NOMO-1 treated with dmso at 0.1 percent for 144 hours (cell line): Measurements from ENCODE around the gene PARK7.

ENCODE experiments used
- DNase-seq: peaks from one replicate; lab custom pipeline; 2025; ENCODE audit not compliant: unreplicated experiment; lab: John Stamatoyannopoulos, UW

The PARK7 gene

DNA sequence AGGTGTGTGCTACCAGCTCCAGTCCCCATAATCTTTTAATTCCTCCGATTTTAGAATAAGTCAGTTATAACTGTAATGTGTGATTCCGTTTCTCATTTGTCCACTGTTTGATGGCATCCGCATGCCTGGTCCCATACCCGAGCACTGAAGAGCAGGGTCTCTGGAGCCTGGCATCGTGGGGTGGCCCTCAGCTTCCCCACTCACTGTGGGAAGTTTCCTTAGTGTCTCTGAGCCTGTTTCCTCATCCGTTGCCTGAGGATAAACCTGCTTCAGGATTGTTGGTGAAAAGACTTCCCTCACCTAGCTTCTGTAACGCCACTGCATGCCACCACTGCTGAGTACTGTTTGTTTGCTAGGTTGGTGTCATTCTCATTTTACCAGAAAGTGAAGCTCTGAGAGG, 19.5 kb downstream of the PARK7 start:
- DNase-seq: no peak

GRCh38 chr1:7983086-7983778, 21.7 kb downstream of the PARK7 start:
- DNase-seq: no peak

DNA sequence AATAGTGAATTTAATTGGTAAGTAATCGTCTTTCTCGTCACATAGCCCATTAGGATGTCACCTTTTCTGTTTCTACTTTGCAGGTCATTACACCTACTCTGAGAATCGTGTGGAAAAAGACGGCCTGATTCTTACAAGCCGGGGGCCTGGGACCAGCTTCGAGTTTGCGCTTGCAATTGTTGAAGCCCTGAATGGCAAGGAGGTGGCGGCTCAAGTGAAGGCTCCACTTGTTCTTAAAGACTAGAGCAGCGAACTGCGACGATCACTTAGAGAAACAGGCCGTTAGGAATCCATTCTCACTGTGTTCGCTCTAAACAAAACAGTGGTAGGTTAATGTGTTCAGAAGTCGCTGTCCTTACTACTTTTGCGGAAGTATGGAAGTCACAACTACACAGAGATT, 23.3 kb downstream of the PARK7 start:
- no peak for DNase-seq

DNA sequence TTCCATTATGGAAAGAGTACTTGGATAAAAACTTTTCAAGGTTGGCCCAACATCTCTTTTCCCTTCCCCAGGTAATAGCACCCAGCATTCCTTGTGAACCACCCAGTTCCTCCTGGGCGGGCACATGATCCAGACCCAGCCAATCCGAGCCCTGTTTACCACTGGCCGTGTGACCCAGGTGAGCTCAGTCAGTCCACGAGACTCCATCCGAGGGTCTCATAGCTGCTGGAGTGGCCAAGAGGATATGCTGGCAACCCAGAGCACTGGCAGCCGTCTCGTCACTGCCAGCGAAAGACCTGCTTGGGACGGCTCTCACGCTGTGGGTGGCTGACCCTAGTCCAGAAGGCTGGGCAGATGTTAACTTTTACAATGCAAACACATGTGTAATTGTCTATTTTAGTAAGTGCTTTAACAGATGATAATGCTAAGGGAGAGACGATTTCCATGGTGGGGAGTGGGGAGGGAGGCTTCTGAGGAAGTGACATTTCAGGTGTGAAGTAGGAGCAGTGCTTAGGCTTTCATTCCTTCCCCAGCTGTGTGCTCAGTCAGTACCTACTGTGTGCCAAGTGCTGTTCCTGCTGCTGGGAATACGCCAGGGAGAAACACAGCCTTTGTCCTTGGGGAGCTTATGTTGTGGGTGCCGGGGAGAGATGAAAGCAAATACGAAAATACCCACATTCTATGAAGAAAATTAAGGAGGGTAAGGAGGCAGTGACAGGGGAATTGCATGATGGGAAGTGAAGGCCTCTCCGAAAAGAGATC, 24.5 kb downstream of the PARK7 start:
- DNase-seq: no peak

GRCh38 chr1:7987528-7987927, 26.0 kb downstream of the PARK7 start:
- no peak for DNase-seq

- no peak for DNase-seq
These were observed 27.1 kb downstream of the PARK7 start for GRCh38 chr1:7988576-7988975.

- DNase-seq: no peak
These were observed 28.4 kb downstream of the PARK7 start for GRCh38 chr1:7989762-7990428.

DNA sequence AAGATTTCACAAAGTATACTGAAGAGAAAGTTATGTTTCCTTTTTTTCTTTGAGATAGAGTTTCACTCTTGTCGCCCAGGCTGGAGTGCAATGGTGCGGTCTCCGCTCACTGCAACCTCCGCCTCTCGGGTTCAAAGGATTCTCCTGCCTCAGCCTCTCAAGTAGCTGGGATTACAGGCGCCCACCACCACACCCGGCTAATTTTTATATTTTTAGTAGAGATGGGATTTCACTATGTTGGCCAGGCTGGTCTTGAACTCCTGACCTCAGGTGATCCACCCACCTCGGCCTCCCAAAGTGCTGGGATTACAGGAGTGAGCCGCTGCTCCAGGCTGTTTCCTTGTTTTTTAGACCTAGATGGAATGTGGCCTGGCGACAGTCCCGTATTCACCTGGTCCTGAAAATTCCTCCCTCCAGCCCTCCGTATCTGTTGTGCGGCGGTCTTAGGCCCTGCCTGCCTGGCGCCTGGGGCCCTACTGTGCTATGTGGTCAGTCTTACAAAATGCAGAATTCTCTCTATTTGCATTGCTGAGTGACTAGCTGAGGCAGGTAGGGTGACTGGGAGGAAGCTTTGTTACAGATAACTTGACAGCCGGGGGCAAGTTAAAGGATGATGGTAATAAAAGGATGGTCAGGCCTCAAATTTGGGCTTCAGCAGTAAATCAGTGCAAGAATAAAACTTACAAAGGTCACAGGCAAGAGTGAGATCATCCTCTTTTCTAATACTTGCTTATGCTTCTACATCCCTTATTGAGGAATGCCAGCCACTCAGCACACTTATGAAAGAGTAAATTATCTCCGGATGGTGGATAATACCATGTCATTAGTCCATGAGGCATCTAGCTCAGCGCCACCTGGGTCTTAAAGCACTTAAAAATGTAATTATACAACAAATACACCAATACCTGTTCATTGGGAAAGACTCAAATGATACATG, 30.3 kb downstream of the PARK7 start:
- no peak for DNase-seq

- DNase-seq: no peak
These were observed 31.4 kb downstream of the PARK7 start for GRCh38 chr1:7992885-7993284.

- DNase-seq: peak; percentile 17
These were observed 32.3 kb downstream of the PARK7 start for GRCh38 chr1:7993593-7994479.

DNA sequence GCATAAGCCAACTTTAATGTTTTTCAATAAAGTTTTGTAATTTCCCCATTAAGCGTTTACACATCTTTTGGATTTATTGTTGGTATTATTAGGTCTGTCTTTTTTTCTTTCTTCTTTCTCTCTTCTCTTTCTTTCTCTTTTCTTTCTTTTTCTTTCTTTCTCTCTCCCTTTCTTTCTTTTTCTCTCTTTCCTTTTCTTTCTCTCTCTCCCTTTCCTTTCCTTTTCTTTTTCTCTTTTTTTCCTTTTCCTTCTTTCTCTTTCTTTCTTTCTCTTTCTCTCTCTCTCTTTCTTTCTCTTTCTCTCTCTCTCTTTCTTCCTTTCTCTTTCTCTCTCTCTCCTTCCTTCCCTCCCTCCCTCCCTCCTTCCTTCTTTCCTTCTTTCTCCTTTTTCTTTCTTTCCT, 33.3 kb downstream of the PARK7 start:
- no peak for DNase-seq

- no peak for DNase-seq
These were observed 33.9 kb downstream of the PARK7 start for GRCh38 chr1:7995437-7995836.

GRCh38 chr1:8002329-8002910, 40.9 kb downstream of the PARK7 start:
- DNase-seq: no peak

DNA sequence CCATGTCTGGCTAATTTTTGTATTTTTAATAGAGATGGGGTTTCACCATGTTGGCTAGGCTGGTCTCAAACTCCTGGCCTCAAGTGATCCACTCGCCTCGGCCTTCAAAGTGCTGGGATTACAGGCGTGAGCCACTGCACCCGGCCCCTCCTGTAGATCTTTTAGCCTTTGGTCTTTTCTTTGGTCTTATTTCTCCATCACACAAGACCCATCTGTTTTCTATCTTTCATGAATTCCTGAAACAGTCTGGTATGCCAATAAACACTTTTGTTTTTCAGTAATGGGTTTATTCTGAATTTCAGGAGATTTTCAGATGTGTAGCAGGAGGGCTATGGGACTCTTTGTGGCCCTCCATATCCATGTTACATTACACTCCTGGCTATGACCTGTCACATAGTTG, 41.4 kb downstream of the PARK7 start:
- DNase-seq: no peak

- DNase-seq: no peak
These were observed 42.1 kb downstream of the PARK7 start for GRCh38 chr1:8003438-8004112.

DNA sequence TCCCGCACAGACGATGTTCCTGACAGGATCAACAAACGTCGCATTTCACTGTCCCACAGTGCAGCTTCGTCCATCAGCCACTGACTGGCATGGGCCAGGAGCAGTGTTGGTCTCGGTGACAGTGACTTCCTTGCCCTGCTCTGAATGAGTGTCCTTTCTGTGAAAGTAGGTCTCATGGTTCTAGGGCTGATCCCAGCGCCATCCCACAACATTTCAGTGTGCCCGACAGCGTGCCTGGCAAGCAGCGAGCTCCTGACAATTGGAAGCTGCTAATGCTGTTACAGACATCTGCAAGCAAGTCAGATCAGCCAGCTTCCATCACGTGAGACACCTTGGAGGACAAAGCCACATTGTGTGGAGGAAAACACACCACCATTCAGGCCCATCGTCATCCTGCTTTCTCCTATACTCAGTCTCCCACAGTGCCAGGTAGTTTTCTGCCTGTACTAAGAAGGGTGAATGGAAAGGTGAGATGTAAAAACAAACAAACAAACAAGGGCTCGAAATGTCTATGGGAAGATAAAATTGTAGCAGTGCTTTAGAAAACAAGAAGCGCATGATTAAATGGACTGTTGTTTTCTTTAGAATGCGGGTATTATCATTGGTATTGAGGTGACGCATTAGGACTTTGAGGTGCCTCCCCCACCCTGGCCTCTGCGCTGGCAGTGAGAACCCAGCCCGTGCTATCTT, 42.7 kb downstream of the PARK7 start:
- DNase-seq: no peak

DNA sequence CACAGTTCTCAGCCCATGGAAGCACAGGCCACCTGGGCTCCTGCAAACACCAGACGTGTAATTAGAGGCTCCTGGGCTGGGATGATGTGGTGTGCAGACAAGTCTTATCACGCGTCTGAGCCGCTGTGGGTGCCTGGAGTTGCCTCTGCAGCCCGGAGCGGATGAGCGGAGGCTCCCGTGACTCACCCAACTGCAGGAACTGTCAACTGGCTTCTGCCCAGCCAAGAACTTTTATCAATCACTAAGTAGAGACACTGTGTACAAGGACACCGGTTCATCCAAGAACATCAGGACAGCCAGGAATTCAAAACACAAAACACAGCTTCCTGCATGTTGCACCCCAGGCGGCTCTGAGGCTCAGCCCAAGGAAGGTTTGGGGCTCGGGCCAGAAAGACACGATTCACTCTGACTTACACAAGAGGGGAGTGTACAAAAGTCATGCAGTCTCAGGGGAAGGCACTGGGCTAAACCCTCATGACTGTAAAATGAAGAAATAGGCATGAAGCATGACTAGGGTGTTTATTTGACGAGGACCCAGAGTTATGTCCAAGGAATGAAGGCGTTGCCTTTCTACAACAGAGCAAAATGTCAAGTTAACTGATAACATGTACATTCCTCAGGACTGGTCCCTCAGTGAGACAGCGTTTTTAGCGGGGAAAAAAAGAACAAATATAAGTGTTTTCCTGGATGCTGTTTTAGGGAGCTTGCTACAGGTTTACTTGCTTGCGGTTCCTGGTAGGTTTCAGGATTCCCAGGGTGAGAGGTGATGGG, 43.5 kb downstream of the PARK7 start:
- DNase-seq: peak; percentile 53
